ENCODE results near the gene MCC.

The MCC gene

DNA sequence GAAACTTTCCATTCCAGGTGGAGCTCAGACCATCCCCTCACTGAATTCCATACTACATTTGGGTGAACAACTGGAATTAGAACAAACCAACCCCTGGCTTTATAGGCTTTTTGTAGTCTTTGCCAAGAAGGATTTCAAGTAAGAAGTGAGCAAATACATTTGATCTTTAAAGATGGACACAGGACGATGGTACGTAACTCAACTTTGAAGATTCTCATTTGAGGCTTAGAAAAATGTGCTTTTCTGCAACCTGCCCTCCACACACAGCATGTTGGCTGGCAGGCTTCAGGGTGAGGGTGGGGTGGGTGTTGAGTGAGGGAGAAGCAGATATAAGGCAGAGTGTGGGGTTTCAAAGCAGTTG lies 335.9 kb downstream of the MCC start:
- no peaks in the 10 kb centered on the region for H3K9me3 ChIP-seq (replicated peaks; ENCODE audit: insufficient read depth, low read length)
- H3K36me3 ChIP-seq (replicated peaks; ENCODE audit: insufficient read depth, low read length) = no peaks in the 10 kb centered on the region
- H3F3A ChIP-seq (ENCODE audit: insufficient read depth, low read length) = no peaks in the 10 kb centered on the region
- H3K9ac ChIP-seq (ENCODE audit: low read length) = no peak overlapping the region
- H3K27ac ChIP-seq (ENCODE audit: low read length) = no peak overlapping the region
- no peaks in the 10 kb centered on the region for H4K20me1 ChIP-seq (ENCODE audit: insufficient read depth, low read length)
- no peak overlapping the region for H3K4me3 ChIP-seq (ENCODE audit: low read length)
- TF ChIP-seq EZH2phosphoT487 (IDR thresholded peaks at IDR 0.05; ENCODE audit: low read length) = no peak
- no peak for TF ChIP-seq EZH2 (optimal IDR thresholded peaks at IDR 0.05; ENCODE audit: low read depth, low read length)
- TF ChIP-seq, protein P1, sequence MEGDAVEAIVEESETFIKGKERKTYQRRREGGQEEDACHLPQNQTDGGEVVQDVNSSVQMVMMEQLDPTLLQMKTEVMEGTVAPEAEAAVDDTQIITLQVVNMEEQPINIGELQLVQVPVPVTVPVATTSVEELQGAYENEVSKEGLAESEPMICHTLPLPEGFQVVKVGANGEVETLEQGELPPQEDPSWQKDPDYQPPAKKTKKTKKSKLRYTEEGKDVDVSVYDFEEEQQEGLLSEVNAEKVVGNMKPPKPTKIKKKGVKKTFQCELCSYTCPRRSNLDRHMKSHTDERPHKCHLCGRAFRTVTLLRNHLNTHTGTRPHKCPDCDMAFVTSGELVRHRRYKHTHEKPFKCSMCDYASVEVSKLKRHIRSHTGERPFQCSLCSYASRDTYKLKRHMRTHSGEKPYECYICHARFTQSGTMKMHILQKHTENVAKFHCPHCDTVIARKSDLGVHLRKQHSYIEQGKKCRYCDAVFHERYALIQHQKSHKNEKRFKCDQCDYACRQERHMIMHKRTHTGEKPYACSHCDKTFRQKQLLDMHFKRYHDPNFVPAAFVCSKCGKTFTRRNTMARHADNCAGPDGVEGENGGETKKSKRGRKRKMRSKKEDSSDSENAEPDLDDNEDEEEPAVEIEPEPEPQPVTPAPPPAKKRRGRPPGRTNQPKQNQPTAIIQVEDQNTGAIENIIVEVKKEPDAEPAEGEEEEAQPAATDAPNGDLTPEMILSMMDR (IDR thresholded peaks at IDR 0.05; ENCODE audit: low read length) = no peak
- H3K27me3 ChIP-seq (replicated peaks; ENCODE audit: insufficient read depth, low read length) = no peaks in the 10 kb centered on the region
- H3K4me2 ChIP-seq (ENCODE audit: low read depth, low read length) = no peak overlapping the region
- H3K9me2 ChIP-seq (replicated peaks; ENCODE audit: insufficient read depth, low read length) = no peaks in the 10 kb centered on the region
- peaks cover 6% of the 10 kb centered on the region for H3K4me1 ChIP-seq (ENCODE audit: low read length)
- H2AFZ ChIP-seq (ENCODE audit: low read length) = no peak overlapping the region
- DNase-seq = no peak
- H3K79me2 ChIP-seq (ENCODE audit: low read length) = peaks cover 93% of the 10 kb centered on the region

DNA sequence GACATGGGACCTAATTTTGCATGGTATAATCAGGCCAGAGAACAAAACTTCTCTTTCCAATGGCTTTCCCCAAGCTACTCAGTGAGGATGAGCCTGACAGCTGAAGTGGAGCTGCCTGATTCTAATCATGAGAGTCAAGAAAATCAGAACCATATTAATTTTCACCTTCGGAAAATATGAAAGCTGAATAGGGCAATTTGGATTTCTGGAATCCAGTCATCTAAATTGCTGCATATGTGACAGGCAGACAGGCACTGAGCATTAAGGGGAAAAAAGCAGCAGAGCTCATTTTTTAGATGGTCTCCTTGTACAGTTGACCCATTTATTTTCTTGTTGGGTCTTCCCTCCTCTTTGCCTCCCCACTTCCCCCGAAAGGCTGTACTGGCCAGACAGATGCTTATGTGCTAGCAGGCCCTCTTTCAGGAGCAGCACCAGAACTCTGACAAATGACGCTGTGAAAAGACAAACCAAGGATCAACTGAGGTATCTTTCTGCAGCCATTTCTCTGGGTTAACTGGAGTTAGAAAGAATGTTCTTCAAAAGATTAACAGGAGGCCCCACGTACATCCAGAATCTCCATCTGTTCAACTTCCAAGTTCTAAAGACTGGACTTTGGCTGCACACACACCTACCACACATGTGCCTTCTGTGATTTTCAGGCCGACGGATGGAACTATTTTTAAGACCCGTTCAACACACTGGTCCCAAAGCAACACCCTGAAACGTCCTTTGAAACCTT lies 336.4 kb downstream of the MCC start:
- H3F3A ChIP-seq (ENCODE audit: insufficient read depth, low read length) = no peaks in the 10 kb centered on the region
- no peaks in the 10 kb centered on the region for H3K9me2 ChIP-seq (replicated peaks; ENCODE audit: insufficient read depth, low read length)
- peaks cover under 1% of the 10 kb centered on the region for H3K4me1 ChIP-seq (ENCODE audit: low read length)
- H3K79me2 ChIP-seq (ENCODE audit: low read length) = peaks cover 93% of the 10 kb centered on the region
- no peaks in the 10 kb centered on the region for H3K27me3 ChIP-seq (replicated peaks; ENCODE audit: insufficient read depth, low read length)
- H3K4me2 ChIP-seq (ENCODE audit: low read depth, low read length) = no peak overlapping the region
- H3K27ac ChIP-seq (ENCODE audit: low read length) = no peak overlapping the region
- no peaks in the 10 kb centered on the region for H3K9me3 ChIP-seq (replicated peaks; ENCODE audit: insufficient read depth, low read length)
- no peak overlapping the region for H3K4me3 ChIP-seq (ENCODE audit: low read length)
- no peaks in the 10 kb centered on the region for H4K20me1 ChIP-seq (ENCODE audit: insufficient read depth, low read length)
- no peak for DNase-seq
- no peak overlapping the region for H3K9ac ChIP-seq (ENCODE audit: low read length)
- H2AFZ ChIP-seq (ENCODE audit: low read length) = no peak overlapping the region
- no peaks in the 10 kb centered on the region; the same call in 1 of the 2 replicates for H3K36me3 ChIP-seq (replicated peaks; ENCODE audit: insufficient read depth, low read length)
- TF ChIP-seq EZH2 (optimal IDR thresholded peaks at IDR 0.05; ENCODE audit: low read depth, low read length) = no peak
- TF ChIP-seq EZH2phosphoT487 (IDR thresholded peaks at IDR 0.05; ENCODE audit: low read length) = no peak
- TF ChIP-seq, protein P1 (IDR thresholded peaks at IDR 0.05; ENCODE audit: low read length) = no peak

DNA sequence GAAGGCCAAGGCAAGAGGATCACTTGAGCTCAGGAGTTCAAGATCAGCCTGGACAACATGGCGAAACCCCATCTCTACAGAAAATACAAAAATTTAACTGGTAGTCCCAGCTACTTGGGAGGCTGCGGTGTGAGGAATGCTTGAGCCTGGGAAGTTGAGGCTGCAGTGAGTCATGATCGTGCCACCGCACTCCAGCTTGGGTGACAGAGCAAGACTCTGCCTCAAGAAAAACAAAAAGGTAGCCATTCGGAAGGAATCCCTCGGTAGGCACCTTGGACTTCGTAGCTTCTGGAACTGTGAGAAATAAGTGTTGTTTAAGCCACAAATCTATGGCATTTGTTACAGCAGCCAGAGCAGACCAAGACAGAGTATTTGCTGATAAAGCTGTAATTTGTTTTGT lies 337.4 kb downstream of the MCC start:
- TF ChIP-seq, protein P1 (IDR thresholded peaks at IDR 0.05; ENCODE audit: low read length) = no peak
- TF ChIP-seq EZH2phosphoT487 (IDR thresholded peaks at IDR 0.05; ENCODE audit: low read length) = no peak
- TF ChIP-seq EZH2 (optimal IDR thresholded peaks at IDR 0.05; ENCODE audit: low read depth, low read length) = no peak
- no peak overlapping the region for H3K9ac ChIP-seq (ENCODE audit: low read length)
- no peaks in the 10 kb centered on the region for H3F3A ChIP-seq (ENCODE audit: insufficient read depth, low read length)
- H3K9me2 ChIP-seq (replicated peaks; ENCODE audit: insufficient read depth, low read length) = no peaks in the 10 kb centered on the region
- H4K20me1 ChIP-seq (ENCODE audit: insufficient read depth, low read length) = no peaks in the 10 kb centered on the region
- no peak for DNase-seq
- no peaks in the 10 kb centered on the region for H3K9me3 ChIP-seq (replicated peaks; ENCODE audit: insufficient read depth, low read length)
- H3K4me3 ChIP-seq (ENCODE audit: low read length) = no peak overlapping the region
- H3K4me2 ChIP-seq (ENCODE audit: low read depth, low read length) = no peak overlapping the region
- no peaks in the 10 kb centered on the region for H3K4me1 ChIP-seq (ENCODE audit: low read length)
- peaks cover 93% of the 10 kb centered on the region for H3K79me2 ChIP-seq (ENCODE audit: low read length)
- no peak overlapping the region for H2AFZ ChIP-seq (ENCODE audit: low read length)
- no peaks in the 10 kb centered on the region; the same call in 1 of the 2 replicates for H3K36me3 ChIP-seq (replicated peaks; ENCODE audit: insufficient read depth, low read length)
- no peak overlapping the region for H3K27ac ChIP-seq (ENCODE audit: low read length)
- H3K27me3 ChIP-seq (replicated peaks; ENCODE audit: insufficient read depth, low read length) = no peaks in the 10 kb centered on the region

Measured in MM.1S (cell line).